Thoracic aorta (tissue), 2 donors: ENCODE results near the gene SLN. TPM values are rescaled to one million over a fixed set of nuclear protein-coding genes. Genes with fewer than 3 reads are reported as not detected.

Source experiments
- ATAC-seq: fragments of 150-250 bp; one replicate; pipeline ENCODE4 v1.8.0; 2017; ENCODE audit warnings: low read depth; ENCODE audit not compliant: insufficient number of reproducible peaks, low FRiP score
- DNase-seq: peaks from one replicate; pipeline ENCODE4 v3.0.0-alpha.2; 2020; ENCODE audit warnings: low spot score
- H3K27ac ChIP-seq, 2 donors: fragments of 200-600 bp; sonication (generic); 1 replicate in 1 of 2; 2 replicates in 1 of 2; pipeline ENCODE4 v1.5.1; 2016; ENCODE audit warnings: mild to moderate bottlenecking in 2 of 2, moderate library complexity in 2 of 2
- H3K27me3 ChIP-seq: fragments of 200-600 bp; sonication (generic); replicated peaks from 2 replicates; pipeline ENCODE4 v1.6.0; 2016; ENCODE audit warnings: mild to moderate bottlenecking; ENCODE audit not compliant: insufficient read depth
- H3K36me3 ChIP-seq: fragments of 200-600 bp; sonication (generic); one replicate; pipeline ENCODE4 v1.5.1; 2016
- H3K4me1 ChIP-seq, 2 donors: fragments of 200-600 bp; sonication (generic); 1 replicate in 1 of 2; 2 replicates in 1 of 2; pipeline versions ENCODE4 v1.5.1 to v1.6.0; 2016; ENCODE audit warnings: low read depth in 2 of 2, mild to moderate bottlenecking in 1 of 2; ENCODE audit not compliant: control insufficient read depth in 1 of 2
- H3K4me3 ChIP-seq: fragments of 200-600 bp; sonication (generic); 2 replicates; pipeline ENCODE4 v1.5.1; 2016; ENCODE audit warnings: mild to moderate bottlenecking
- H3K9me3 ChIP-seq: fragments of 200-600 bp; sonication (generic); 2 replicates; pipeline ENCODE4 v1.5.1; 2016
- total RNA-seq, 2 donors: library from RNA; depleted of rRNA; stranded (reverse); fragments of >200 nt; gene quantifications; one replicate each; pipeline versions ENCODE4 v1.1.0 to v1.2.3, GENCODE V29; 2016
- TF ChIP-seq, protein P1 (sequence below): fragments of 200-600 bp; sonication (generic); IDR thresholded peaks from one replicate; pipeline ENCODE4 v1.5.1; 2019; ENCODE audit warnings: antibody characterized with exemption

Gene SLN
- total RNA-seq, 2 donors from 2014 or later, result 1.2 TPM; not detected in 1

DNA sequence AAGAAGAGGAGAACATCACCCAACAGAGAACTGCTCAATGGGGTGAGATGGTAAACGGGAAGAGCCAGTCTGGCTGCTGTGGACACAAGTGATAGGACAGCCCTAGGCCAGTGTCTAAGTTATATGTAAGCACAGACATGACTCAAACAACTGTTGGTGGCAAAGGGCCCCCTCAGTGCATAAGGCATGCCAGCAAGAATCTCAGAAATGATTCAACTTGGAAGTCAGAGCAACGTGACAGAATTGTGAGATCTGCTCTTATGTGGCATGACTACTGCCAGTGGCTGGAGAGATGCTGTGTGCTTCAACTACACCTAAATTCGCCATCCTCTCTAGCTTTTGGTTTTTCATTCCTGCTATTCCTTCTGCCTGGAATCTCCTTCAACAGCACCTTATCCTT lies 7.4 kb downstream of the SLN start:
- ATAC-seq, result no peak
- Histone ChIP-seq H3K27ac (no peak overlapping the region), H3K36me3 (no peaks in the 10 kb centered on the region), H3K27me3 (no peaks in the 10 kb centered on the region), H3K4me1 (no peaks in the 10 kb centered on the region), H3K4me3 (no peak overlapping the region), H3K9me3 (no peaks in the 10 kb centered on the region)
- TF ChIP-seq, protein P1, sequence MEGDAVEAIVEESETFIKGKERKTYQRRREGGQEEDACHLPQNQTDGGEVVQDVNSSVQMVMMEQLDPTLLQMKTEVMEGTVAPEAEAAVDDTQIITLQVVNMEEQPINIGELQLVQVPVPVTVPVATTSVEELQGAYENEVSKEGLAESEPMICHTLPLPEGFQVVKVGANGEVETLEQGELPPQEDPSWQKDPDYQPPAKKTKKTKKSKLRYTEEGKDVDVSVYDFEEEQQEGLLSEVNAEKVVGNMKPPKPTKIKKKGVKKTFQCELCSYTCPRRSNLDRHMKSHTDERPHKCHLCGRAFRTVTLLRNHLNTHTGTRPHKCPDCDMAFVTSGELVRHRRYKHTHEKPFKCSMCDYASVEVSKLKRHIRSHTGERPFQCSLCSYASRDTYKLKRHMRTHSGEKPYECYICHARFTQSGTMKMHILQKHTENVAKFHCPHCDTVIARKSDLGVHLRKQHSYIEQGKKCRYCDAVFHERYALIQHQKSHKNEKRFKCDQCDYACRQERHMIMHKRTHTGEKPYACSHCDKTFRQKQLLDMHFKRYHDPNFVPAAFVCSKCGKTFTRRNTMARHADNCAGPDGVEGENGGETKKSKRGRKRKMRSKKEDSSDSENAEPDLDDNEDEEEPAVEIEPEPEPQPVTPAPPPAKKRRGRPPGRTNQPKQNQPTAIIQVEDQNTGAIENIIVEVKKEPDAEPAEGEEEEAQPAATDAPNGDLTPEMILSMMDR, result no peak
- no peak for DNase-seq

DNA sequence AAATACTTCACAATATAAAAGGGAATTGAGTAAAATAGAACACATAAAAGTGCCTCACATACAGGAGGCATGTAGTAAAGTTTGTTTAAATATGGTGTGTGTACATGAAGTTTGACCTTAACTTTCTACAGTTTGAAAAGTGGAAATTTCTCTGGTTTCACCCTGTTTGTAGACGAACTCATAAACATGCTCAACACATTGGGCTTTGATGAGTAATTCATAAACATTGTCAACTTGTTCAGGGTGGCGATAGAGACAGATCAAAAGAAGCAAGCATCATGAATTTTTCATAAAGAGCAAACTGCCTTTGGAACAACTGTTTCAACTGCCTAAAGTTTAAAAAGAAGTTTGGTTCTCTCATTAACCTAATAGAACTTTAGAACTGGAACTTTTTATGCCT lies 9.1 kb downstream of the SLN start:
- H3K4me3 ChIP-seq, result no peak overlapping the region
- no peak for ATAC-seq
- DNase-seq, result no peak

DNA sequence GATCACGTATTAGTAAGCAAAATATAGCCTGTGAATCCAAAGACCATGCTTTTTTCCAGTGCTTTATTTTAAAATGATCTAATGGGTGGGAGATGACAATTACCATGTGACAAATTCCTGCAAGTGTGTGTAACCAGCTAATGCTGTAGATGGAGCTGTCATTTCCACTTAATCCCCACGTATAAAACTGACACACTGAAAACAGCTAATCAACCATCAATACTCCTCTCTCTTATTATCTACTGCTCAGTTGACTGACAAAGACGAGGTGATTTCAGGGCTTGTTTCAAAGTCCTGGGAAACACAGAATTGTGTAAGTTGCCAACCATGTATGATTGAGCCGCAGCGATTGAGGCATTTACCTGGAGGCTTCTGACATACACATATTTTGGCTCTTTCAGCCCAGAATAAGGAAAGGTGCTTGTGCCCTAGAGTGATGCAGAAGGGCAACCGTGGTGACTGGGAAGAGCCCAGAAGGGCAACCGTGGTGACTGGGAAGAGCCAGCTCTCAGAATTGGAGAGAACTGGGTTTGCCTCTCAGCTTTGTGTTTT lies 9.7 kb downstream of the SLN start:
- ATAC-seq (no peak), DNase-seq (no peak)
- TF ChIP-seq, protein P1, result no peak

More for the DNA sequence above, 9.1 kb downstream of the SLN start:
- Histone ChIP-seq H3K36me3 (no peaks in the 10 kb centered on the region), H3K27ac (no peak overlapping the region), H3K4me1 (no peaks in the 10 kb centered on the region), H3K27me3 (no peaks in the 10 kb centered on the region), H3K9me3 (no peaks in the 10 kb centered on the region)
- TF ChIP-seq, protein P1, result no peak

DNA sequence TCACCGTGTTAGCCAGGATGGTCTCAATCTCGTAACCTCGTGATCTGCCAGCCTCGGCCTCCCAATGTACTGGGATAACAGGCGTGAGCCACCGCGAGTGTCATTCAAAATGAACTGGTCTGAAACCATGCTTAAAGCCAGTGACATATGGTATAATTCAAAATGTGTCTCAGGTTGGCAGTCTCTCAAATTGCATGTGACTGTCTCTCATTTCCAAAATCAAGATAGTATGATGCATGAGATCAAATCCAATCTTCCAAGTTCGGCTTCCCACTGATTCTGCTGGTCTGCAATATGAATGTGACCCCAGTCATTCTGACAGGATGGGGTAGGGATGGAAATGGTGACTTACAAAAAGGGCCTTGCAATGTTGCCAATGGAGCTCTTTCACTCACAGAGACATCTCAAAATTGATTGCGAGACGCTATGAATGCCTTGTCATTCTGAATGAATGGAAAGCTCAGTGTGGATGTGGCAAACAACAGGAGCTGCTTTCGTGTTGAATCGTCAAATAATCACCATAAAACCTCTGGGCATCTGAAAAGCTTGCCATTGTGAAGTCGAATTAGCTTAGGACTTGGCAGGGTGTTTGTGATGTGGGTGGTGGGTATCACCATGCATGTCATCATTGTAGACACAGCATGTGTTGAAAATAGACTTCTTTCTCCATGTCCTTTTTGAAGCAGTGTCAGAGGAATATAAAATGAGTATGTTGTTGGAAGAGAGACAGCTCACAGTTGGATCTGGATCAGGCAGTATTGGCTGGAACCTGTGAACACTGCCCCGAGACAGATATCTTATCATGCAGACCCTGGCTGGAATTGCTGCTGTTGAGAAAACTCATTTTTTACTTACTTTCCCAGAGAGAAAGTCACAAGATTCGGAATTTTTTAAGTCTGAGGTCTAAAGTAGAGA lies 12.2 kb downstream of the SLN start:
- H3K27ac ChIP-seq, result no peak overlapping the region

More for the DNA sequence above, 9.7 kb downstream of the SLN start:
- no peaks in the 10 kb centered on the region for H3K9me3 ChIP-seq
- H3K4me1 ChIP-seq, result no peaks in the 10 kb centered on the region
- H3K36me3 ChIP-seq, result no peaks in the 10 kb centered on the region
- no peaks in the 10 kb centered on the region for H3K27me3 ChIP-seq
- no peak overlapping the region for H3K4me3 ChIP-seq
- H3K27ac ChIP-seq, result no peak overlapping the region

DNA sequence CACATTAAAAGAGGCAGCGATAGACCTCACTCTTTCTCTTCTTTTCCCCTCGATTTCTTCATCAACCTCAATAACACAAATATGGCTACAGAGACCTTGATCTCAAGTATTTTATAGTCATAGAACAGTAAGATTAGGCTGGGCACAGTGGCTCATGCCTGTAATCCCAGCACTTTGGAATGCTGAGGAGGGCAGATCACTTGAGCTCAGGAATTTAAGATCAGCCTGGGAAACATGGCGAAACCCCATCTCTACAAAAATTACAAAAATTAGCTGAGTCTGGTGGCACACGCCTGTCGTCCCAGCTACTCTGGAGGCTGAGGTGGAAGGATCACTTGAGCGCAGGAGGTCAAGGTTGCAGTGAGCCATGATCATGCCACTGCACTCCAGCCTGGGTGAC lies 14.6 kb downstream of the SLN start:
- H3K27ac ChIP-seq, result no peak overlapping the region
- no peaks in the 10 kb centered on the region for H3K36me3 ChIP-seq
- no peaks in the 10 kb centered on the region for H3K4me1 ChIP-seq
- TF ChIP-seq, protein P1, result no peak
- no peak for DNase-seq
- H3K27me3 ChIP-seq, result no peaks in the 10 kb centered on the region
- no peak overlapping the region for H3K4me3 ChIP-seq
- ATAC-seq, result no peak
- H3K9me3 ChIP-seq, result no peaks in the 10 kb centered on the region

More for the DNA sequence above, 12.2 kb downstream of the SLN start:
- no peaks in the 10 kb centered on the region for H3K27me3 ChIP-seq
- no peak for ATAC-seq
- DNase-seq, result no peak
- no peak overlapping the region for H3K4me3 ChIP-seq
- no peaks in the 10 kb centered on the region for H3K9me3 ChIP-seq
- H3K4me1 ChIP-seq, result no peaks in the 10 kb centered on the region
- TF ChIP-seq, protein P1, result no peak
- H3K36me3 ChIP-seq, result no peaks in the 10 kb centered on the region
